Measurements from ENCODE around the gene SLC22A23. TPM values are rescaled to one million over a fixed set of nuclear protein-coding genes. Genes with fewer than 3 reads are reported as not detected.

Gene SLC22A23
- total and polyA plus RNA-seq, 2 of the 4 experiments (the other 2 are of a cell fraction): 0.72 to 1.6 TPM

DNA sequence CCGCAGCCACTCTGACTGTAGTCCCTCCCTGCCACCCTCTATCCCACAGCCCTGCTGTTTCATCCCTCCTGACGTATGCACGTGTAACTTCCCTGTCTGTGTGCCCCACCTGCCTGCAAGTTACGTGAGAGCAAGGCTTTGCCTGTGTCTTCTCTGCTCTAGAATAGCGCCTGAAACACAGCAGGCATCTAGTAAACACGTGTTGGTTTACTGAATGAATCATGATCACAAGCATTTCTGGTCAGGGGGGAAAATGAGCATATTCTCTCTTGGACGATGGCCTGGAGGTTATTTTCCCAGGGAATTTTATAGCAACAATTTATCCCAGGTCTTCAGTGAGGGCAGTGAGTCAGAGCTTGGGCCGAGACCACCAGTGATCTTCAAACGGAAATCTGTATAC is 159.8 kb downstream of the SLC22A23 start:
- Histone ChIP-seq H3K27ac (ENCODE audit: insufficient read depth, low read length) (no peak overlapping the region), H3K9ac (ENCODE audit: low read depth, low read length) (no peak overlapping the region), H2BK5ac (ENCODE audit: low read depth, low read length, poor library complexity, severe bottlenecking) (no peak overlapping the region), H2AK9ac (replicated peaks; ENCODE audit: low read depth, low read length, poor library complexity) (no peak overlapping the region), H2BK15ac (ENCODE audit: low read depth, low read length) (no peak overlapping the region), H3K36me3 (ENCODE audit: control insufficient read depth, insufficient read depth, low read length) (no peaks in the 10 kb centered on the region), H3K79me1 (ENCODE audit: low read depth in 1 of 2, low read length in 2 of 2) (no peaks in the 10 kb centered on the region), H4K8ac (ENCODE audit: low read depth in 2 of 2, low read length in 2 of 2) (no peak overlapping the region), H3K18ac (ENCODE audit: low read depth, low read length) (no peak overlapping the region), H3K14ac (replicated peaks; ENCODE audit: low read depth, low read length) (no peak overlapping the region), H3K9me3 (ENCODE audit: control insufficient read depth, insufficient read depth, low read length) (peaks cover 3% of the 10 kb centered on the region), H2BK120ac (ENCODE audit: low read depth, low read length) (no peak overlapping the region), H2AFZ (replicated peaks; ENCODE audit: low read length, poor library complexity) (no peak overlapping the region), H3K4me2 (ENCODE audit: low read depth, low read length) (no peak overlapping the region), H3K27me3 (ENCODE audit: control insufficient read depth, insufficient read depth, low read length) (peaks cover 20% of the 10 kb centered on the region), H4K20me1 (ENCODE audit: insufficient read depth, low read length) (no peaks in the 10 kb centered on the region), H3K4me3 (ENCODE audit: insufficient read depth, low read depth, low read length) (no peak overlapping the region), H3K56ac (ENCODE audit: extremely low read depth, insufficient read depth, low read length) (no peak overlapping the region), H2AK5ac (ENCODE audit: low read depth, low read length) (no peak overlapping the region), H4K91ac (ENCODE audit: insufficient read depth, low read depth, low read length) (no peak overlapping the region), H2BK20ac (ENCODE audit: low read depth, low read length) (no peak overlapping the region), H4K5ac (ENCODE audit: low read depth, low read length) (no peak overlapping the region), H3K4me1 (ENCODE audit: control insufficient read depth, insufficient read depth, low read length) (no peaks in the 10 kb centered on the region), H3K23ac (ENCODE audit: low read depth, low read length) (no peak overlapping the region), H3K9me1 (ENCODE audit: insufficient read depth, low read length) (no peaks in the 10 kb centered on the region), H3K4ac (ENCODE audit: low read depth, low read length) (no peak overlapping the region)
- peak; percentile 15 for DNase-seq
- 83% methylated on average over 6 of the region's 9 CpGs; no CpG with 5 or more reads in 1 of the 2 experiments for WGBS, 2 experiments (ENCODE audit: extremely low coverage in 2 of 2, insufficient read length in 1 of 2)
- ChIA-PET POLR2A (ENCODE audit: unreplicated experiment) (no interaction called here), CTCF (no interaction called here)
- BruUV-seq (replicated peaks): no TSS peak
- ATAC-seq (ENCODE audit: low read depth): no peak
- in situ Hi-C loops (cut with MboI; ENCODE audit: low sequenced_read_pairs) (no loop called here), dilution Hi-C loops (cut with HindIII; ENCODE audit: low sequenced_read_pairs, unreplicated experiment) (no loop called here), intact Hi-C loops (cut with micrococcal nuclease) (no loop called here)
- TF ChIP-seq, protein P1, sequence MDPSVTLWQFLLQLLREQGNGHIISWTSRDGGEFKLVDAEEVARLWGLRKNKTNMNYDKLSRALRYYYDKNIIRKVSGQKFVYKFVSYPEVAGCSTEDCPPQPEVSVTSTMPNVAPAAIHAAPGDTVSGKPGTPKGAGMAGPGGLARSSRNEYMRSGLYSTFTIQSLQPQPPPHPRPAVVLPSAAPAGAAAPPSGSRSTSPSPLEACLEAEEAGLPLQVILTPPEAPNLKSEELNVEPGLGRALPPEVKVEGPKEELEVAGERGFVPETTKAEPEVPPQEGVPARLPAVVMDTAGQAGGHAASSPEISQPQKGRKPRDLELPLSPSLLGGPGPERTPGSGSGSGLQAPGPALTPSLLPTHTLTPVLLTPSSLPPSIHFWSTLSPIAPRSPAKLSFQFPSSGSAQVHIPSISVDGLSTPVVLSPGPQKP (IDR thresholded peaks at IDR 0.05; ENCODE audit: borderline replicate concordance, low read depth, low read length): no peak
- TF ChIP-seq SMC3 (IDR thresholded peaks at IDR 0.05; ENCODE audit: low read depth, low read length) (no peak), CHD1 (IDR thresholded peaks at IDR 0.05; ENCODE audit: low read depth, low read length) (no peak), MAFK (IDR thresholded peaks at IDR 0.05; ENCODE audit: low read depth, low read length) (no peak), BHLHE40 (IDR thresholded peaks at IDR 0.05; ENCODE audit: low read depth, low read length) (no peak), CEBPB (IDR thresholded peaks at IDR 0.05; ENCODE audit: low read depth, low read length) (no peak), NFE2L2 (IDR thresholded peaks at IDR 0.05; ENCODE audit: low read depth, low read length) (no peak), MXI1 (IDR thresholded peaks at IDR 0.05; ENCODE audit: borderline replicate concordance, low read depth, low read length) (no peak), CTCF (conservative IDR thresholded peaks at IDR 0.05; ENCODE audit: low read depth, low read length) (no peak), POLR2A (IDR thresholded peaks at IDR 0.05; ENCODE audit: low read depth, low read length) (no peak), FOS (IDR thresholded peaks at IDR 0.05; ENCODE audit: low read depth, low read length) (no peak), RCOR1 (IDR thresholded peaks at IDR 0.05; ENCODE audit: insufficient replicate concordance, low read length) (no peak), MAZ (IDR thresholded peaks at IDR 0.05; ENCODE audit: borderline replicate concordance, low read depth, low read length) (no peak), RFX5 (IDR thresholded peaks at IDR 0.05; ENCODE audit: low read depth, low read length) (no peak), RAD21 (IDR thresholded peaks at IDR 0.05; ENCODE audit: low read length) (no peak)
- TF ChIP-seq, protein P2, sequence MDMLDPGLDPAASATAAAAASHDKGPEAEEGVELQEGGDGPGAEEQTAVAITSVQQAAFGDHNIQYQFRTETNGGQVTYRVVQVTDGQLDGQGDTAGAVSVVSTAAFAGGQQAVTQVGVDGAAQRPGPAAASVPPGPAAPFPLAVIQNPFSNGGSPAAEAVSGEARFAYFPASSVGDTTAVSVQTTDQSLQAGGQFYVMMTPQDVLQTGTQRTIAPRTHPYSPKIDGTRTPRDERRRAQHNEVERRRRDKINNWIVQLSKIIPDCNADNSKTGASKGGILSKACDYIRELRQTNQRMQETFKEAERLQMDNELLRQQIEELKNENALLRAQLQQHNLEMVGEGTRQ (IDR thresholded peaks at IDR 0.05; ENCODE audit: low read depth, low read length): no peak
